ENCODE data around the gene TGDS. TPM values are rescaled to one million over a fixed set of nuclear protein-coding genes. Genes with fewer than 3 reads are reported as not detected.
"Not testable (repeated sequence)": the region's sequence is repeated elsewhere in the genome, so short reads cannot be mapped to it uniquely, and the experiment has no call there.

The TGDS gene, protein sequence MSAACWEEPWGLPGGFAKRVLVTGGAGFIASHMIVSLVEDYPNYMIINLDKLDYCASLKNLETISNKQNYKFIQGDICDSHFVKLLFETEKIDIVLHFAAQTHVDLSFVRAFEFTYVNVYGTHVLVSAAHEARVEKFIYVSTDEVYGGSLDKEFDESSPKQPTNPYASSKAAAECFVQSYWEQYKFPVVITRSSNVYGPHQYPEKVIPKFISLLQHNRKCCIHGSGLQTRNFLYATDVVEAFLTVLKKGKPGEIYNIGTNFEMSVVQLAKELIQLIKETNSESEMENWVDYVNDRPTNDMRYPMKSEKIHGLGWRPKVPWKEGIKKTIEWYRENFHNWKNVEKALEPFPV
- total RNA-seq: 16.8 and 23.7 TPM in 2 replicates

GRCh38 chr13:94595950-94596574, at the start of gene TGDS:
Gene TGDS, minus strand, starts transcription at chr13:94596152. Its CDS starts 16 bp downstream, at chr13:94596136.
- no peak for TF ChIP-seq CTCF (IDR thresholded peaks at IDR 0.05; ENCODE audit: insufficient read depth, low read depth, low read length)
- peak; percentile 90 for DNase-seq (ENCODE audit: low read depth)
- peak within 1 kb of the TSS; percentile 100 for H3K4me3 ChIP-seq (ENCODE audit: low read depth, low read length)

GRCh38 chr13:94641409-94641941, 45.5 kb upstream of the TGDS start:
- peak; percentile 88 for DNase-seq (ENCODE audit: low read depth)
- TF ChIP-seq CTCF (IDR thresholded peaks at IDR 0.05; ENCODE audit: insufficient read depth, low read depth, low read length): no peak
- H3K4me3 ChIP-seq (ENCODE audit: low read depth, low read length): peak overlapping the region; percentile 19

GRCh38 chr13:94640721-94641120, 44.8 kb upstream of the TGDS start:
- TF ChIP-seq CTCF (IDR thresholded peaks at IDR 0.05; ENCODE audit: insufficient read depth, low read depth, low read length): no peak
- H3K4me3 ChIP-seq (ENCODE audit: low read depth, low read length): no peak overlapping the region
- peak; percentile 56 for DNase-seq (ENCODE audit: low read depth)

DNA sequence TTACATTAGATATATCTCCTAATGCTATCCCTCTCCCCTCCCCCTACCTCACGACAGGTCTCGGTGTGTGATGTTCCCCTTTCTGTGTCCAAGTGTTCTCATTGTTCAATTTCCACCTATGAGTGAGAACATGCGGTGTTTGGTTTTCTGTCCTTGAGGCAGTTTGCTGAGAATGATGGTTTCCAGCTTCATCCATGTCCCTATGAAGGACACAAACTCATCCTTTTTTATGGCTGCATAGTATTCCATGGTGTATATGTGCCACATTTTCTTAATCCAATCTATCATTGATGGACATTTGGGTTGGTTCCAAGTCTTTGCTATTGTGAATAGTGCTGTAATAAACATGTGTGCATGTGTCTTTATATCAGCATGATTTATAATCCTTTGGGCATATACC, 41.7 kb upstream of the TGDS start:
- DNase-seq (ENCODE audit: low read depth); H3K4me3 ChIP-seq (ENCODE audit: low read depth, low read length): not testable (repeated sequence)

GRCh38 chr13:94636942-94637578, 41.1 kb upstream of the TGDS start:
- no peak overlapping the region for H3K4me3 ChIP-seq (ENCODE audit: low read depth, low read length)
- no peak for DNase-seq (ENCODE audit: low read depth)
- TF ChIP-seq CTCF (IDR thresholded peaks at IDR 0.05; ENCODE audit: insufficient read depth, low read depth, low read length): no peak

DNA sequence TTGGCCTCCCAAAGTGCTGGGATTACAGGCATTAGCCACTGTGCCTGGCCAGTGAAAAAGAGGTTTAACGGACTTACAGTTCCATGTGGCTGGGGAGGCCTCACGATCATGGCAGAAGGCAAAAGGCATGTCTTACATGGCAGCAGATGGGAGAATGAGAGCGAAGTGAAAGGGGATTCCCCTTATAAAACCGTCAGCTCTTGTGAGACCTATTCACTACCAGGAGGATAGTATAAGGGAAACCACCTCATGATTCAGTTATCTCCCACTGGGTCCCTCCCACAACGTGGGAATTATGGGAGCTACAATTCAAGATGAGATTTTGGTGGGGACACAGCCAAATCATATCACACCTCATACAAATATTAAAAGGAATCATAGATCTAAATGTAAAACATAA, 40.1 kb upstream of the TGDS start:
- DNase-seq (ENCODE audit: low read depth); H3K4me3 ChIP-seq (ENCODE audit: low read depth, low read length): not testable (repeated sequence)

GRCh38 chr13:94632226-94632980, 36.5 kb upstream of the TGDS start:
- no peak for DNase-seq (ENCODE audit: low read depth)
- H3K4me3 ChIP-seq (ENCODE audit: low read depth, low read length): no peak overlapping the region

More at GRCh38 chr13:94632226-94632980, 36.5 kb upstream of the TGDS start:
- TF ChIP-seq CTCF (IDR thresholded peaks at IDR 0.05; ENCODE audit: insufficient read depth, low read depth, low read length): no peak

All from fibroblast of villous mesenchyme (primary cell).